NOMO-1 treated with DMSO at 0.1 percent for 48 hours (cell line): Measurements from ENCODE around the gene SVBP.
A peak's percentile ranks its signal among the peaks of the same experiment; 100 is the strongest.
"Not testable (repeated sequence)": the region's sequence is repeated elsewhere in the genome, so short reads cannot be mapped to it uniquely, and the experiment has no call there.

Source experiments
- DNase-seq: peaks from one replicate; lab custom pipeline; 2025; ENCODE audit not compliant: unreplicated experiment; lab: John Stamatoyannopoulos, UW

The SVBP gene

GRCh38 chr1:42841440-42842147 lies 24.4 kb upstream of the SVBP start:
- no peak for DNase-seq

- no peak for DNase-seq
These were observed 23.8 kb upstream of the SVBP start for GRCh38 chr1:42841010-42841409.

GRCh38 chr1:42838482-42839190 lies 21.4 kb upstream of the SVBP start:
- peak; percentile 29 for DNase-seq

- DNase-seq, result no peak
These were observed 20.5 kb upstream of the SVBP start for GRCh38 chr1:42837709-42838108.

- no peak for DNase-seq
These were observed 18.2 kb upstream of the SVBP start for GRCh38 chr1:42835422-42835821.

- DNase-seq, result no peak
These were observed 17.6 kb upstream of the SVBP start for GRCh38 chr1:42834803-42835202.

GRCh38 chr1:42833981-42834380 lies 16.8 kb upstream of the SVBP start:
- peak; percentile 67 for DNase-seq

- no peak for DNase-seq
These were observed 15.5 kb upstream of the SVBP start for GRCh38 chr1:42832641-42833240.

- DNase-seq, result no peak
These were observed 14.1 kb upstream of the SVBP start for GRCh38 chr1:42831273-42831672.

- no peak for DNase-seq
These were observed 13.4 kb upstream of the SVBP start for GRCh38 chr1:42830631-42831030.

GRCh38 chr1:42825036-42825851 lies 8.0 kb upstream of the SVBP start:
- DNase-seq, result no peak

GRCh38 chr1:42824481-42825035 lies 7.4 kb upstream of the SVBP start:
- no peak for DNase-seq

- no peak for DNase-seq
These were observed 5.7 kb upstream of the SVBP start for GRCh38 chr1:42822800-42823392.

GRCh38 chr1:42821690-42822089 lies 4.5 kb upstream of the SVBP start:
- no peak for DNase-seq

- no peak for DNase-seq
These were observed 3.6 kb upstream of the SVBP start for GRCh38 chr1:42820813-42821212.

GRCh38 chr1:42817976-42818375 lies 779 bp upstream of the SVBP start:
- no peak for DNase-seq

GRCh38 chr1:42817440-42817767 lies 207 bp upstream of the SVBP start:
- no peak for DNase-seq

- DNase-seq, result peak; percentile 20
These were observed 1.1 kb downstream of the SVBP start for GRCh38 chr1:42815941-42816584.

- not testable (repeated sequence) for DNase-seq
These were observed 2.4 kb downstream of the SVBP start for GRCh38 chr1:42814815-42815214.

- DNase-seq, result no peak
These were observed 10.0 kb downstream of the SVBP start for GRCh38 chr1:42807056-42807668.
